GM18526 (cell line): ENCODE data around the gene HMGN1.

ENCODE experiments used
- POLR2A ChIP-seq: IDR thresholded peaks from 3 replicates; pipeline ENCODE4 v1.6.1; 2011; ENCODE audit not compliant: insufficient read length; ENCODE audit errors: extremely low read depth

HMGN1 gene

DNA sequence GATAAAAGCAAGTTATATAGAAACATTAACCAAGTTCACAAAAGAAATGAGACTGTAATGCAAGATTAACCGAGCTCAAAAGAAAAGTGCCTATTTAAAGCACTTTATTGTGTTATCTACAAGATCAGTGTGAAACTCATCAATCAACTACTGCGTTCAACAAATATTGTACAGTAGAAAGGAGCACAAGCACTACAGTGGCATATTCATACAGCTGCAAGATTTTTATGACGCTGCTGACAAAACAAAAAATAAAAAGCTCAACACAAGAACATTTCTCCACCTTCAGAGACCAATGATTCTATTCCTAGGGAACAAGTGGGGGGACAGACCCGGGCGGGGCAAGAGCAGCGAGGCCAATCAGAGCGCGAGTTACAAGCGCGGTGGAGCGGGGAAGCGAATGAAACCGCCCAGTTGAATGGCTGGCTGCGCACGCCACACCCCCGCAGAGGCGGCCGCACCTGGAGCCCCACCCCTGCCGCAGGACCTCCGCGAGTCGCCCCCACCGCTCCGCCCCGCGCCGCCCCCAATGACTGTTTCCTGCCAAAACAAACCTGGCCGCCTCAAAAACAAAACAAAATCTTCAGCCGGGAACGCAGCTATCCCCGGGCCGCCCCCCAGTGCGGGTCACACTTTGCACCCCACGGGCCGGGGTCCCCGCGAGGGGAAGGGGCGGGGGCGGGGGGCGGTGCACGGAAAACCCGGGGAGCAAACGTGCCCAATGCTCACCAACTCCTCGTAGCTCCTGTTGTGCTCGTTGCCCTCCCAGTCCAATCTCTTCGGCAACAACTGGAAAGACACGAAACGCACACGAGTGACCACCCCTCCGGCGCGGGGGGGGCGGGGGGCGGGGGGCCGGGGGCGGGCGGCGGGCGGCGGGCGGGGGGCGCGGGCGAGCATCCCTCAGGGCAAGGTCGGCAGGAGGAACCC, 36.5 kb downstream of the HMGN1 start:
- no peak for TF ChIP-seq POLR2A

DNA sequence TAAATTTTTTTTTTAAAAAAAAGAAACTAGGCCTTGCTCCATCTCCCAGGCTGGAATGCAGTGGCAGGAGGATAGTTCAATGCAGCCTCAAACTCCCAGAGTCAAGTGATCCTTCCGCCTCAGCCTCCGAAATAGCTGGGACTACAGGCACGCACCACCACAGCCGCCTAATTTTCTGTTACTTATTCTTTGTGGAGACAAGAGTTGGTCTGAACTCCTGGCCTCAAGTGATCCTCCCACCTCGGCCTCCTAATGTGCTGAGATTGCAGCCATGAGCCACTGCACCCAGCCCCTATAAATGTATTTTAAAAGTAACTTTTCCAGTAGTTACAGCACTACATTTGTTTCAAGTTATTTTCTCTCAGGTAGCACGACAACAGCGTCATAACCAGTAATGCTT, 37.7 kb downstream of the HMGN1 start:
- TF ChIP-seq POLR2A = no peak

DNA sequence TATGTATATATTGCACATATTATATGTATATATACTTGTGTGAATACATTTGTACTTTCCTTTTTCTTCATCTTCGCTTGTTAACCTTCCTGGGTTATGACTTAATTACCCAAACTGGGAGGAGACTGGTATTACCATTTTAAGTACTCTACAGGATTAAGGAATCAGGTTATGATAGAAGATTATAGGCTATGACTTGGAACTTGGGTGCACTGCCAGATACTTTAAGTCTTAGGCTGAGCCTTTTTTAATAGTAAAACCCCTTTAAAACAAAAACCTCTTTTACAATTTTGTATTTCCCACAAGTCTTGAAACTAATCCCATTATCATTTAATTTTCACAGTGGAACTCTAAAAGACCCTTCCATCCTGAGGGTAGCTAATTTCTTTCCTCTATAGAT, 41.4 kb downstream of the HMGN1 start:
- TF ChIP-seq POLR2A = no peak

DNA sequence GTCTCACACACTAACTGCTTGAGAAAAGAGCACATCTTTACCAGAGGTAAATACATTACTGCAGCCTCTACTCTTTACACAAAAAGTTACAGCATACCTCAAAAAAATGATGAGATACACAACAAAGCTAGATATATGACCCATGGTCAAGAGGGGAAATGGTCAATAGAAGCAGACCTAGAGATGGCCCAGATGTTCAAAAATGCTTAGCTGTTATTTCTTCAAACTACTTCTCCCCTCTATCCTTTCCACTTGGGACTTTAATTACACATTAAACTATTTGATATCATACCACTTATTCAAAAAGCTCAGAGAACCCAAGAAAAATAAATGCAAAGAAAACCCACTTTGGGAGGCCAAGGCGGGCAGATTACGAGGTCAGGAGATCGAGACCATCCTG, 48.3 kb downstream of the HMGN1 start:
- TF ChIP-seq POLR2A = no peak

DNA sequence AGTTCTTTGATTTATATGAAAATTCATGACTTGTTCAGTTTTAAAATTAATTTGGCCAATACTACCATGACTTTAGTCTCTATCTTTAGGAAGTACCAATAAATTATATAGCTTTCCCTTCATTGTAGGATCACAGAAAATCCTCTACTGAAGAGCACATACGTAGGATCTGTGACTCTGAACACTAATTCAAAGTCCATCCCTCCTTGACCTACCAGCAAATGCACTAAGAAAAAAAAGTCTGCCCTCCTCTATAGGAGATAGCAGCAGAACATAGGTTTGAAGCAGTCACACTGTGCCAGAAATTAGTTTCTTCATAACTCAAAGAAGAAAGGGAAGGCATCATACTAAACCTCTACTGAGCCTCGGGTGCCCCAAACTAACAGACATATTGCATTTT, 52.0 kb downstream of the HMGN1 start:
- TF ChIP-seq POLR2A = no peak
